Mammary epithelial cell (primary cell): ENCODE data around the gene LYVE1.

Source experiments
- EZH2 ChIP-seq: IDR thresholded peaks from 2 replicates; pipeline ENCODE4 v1.6.1; 2012; ENCODE audit warnings: low read length, inconsistent platforms, borderline replicate concordance
- TF ChIP-seq, protein P1 (sequence below), 2 donors: IDR thresholded peaks in 1 of 2; conservative IDR thresholded peaks in 1 of 2; 2 replicates each; pipeline ENCODE4 v1.5.1; 2011 to 2012; ENCODE audit warnings: inconsistent platforms in 2 of 2, low read length in 2 of 2, mild to moderate bottlenecking in 2 of 2, control low read depth in 1 of 2, low read depth in 1 of 2; ENCODE audit not compliant: insufficient read depth in 1 of 2; ENCODE audit errors: extremely low read depth in 1 of 2

GRCh38 chr11:10597877-10598351 lies 29.4 kb upstream of the LYVE1 start:
- TF ChIP-seq, protein P1, sequence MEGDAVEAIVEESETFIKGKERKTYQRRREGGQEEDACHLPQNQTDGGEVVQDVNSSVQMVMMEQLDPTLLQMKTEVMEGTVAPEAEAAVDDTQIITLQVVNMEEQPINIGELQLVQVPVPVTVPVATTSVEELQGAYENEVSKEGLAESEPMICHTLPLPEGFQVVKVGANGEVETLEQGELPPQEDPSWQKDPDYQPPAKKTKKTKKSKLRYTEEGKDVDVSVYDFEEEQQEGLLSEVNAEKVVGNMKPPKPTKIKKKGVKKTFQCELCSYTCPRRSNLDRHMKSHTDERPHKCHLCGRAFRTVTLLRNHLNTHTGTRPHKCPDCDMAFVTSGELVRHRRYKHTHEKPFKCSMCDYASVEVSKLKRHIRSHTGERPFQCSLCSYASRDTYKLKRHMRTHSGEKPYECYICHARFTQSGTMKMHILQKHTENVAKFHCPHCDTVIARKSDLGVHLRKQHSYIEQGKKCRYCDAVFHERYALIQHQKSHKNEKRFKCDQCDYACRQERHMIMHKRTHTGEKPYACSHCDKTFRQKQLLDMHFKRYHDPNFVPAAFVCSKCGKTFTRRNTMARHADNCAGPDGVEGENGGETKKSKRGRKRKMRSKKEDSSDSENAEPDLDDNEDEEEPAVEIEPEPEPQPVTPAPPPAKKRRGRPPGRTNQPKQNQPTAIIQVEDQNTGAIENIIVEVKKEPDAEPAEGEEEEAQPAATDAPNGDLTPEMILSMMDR (conservative IDR thresholded peaks at IDR 0.05 in 1 of 2, IDR thresholded peaks at IDR 0.05 in 1 of 2; ENCODE audit: extremely low read depth in 1 of 2, insufficient read depth in 1 of 2, low read depth in 1 of 2, low read length in 2 of 2), result no peak
- TF ChIP-seq EZH2, result no peak
